ENCODE results near the gene CDC42. TPM values are rescaled to one million over a fixed set of nuclear protein-coding genes. Genes with fewer than 3 reads are reported as not detected.

Gene CDC42
- total RNA-seq, 1 experiment from 2014 or later = 217 TPM

GRCh38 chr1:22129501-22130117, 77.1 kb downstream of the CDC42 start:
- Histone ChIP-seq H4K20me1 (ENCODE audit: insufficient read depth) (no peaks in the 10 kb centered on the region), H2AFZ (ENCODE audit: low read depth, low read length, poor library complexity, severe bottlenecking) (no peak overlapping the region), H3K9ac (ENCODE audit: low read length) (no peak overlapping the region), H3K27ac (ENCODE audit: low read depth, low read length) (no peak overlapping the region), H3K9me2 (ENCODE audit: insufficient read depth) (no peaks in the 10 kb centered on the region), H3K79me2 (ENCODE audit: insufficient read depth, low read length) (no peaks in the 10 kb centered on the region), H3K36me3 (ENCODE audit: control insufficient read depth in 1 of 2, insufficient read depth in 2 of 2, low read length in 2 of 2) (no peaks in the 10 kb centered on the region), H3K27me3 (ENCODE audit: insufficient read depth, low read length) (no peaks in the 10 kb centered on the region), H3K4me3 (replicated peaks in 1 of 2; ENCODE audit: low read depth in 1 of 2, low read length in 2 of 2) (no peak overlapping the region), H3K4me2 (ENCODE audit: low read length) (no peak overlapping the region), H3K9me3 (ENCODE audit: control insufficient read depth in 1 of 2, insufficient read depth in 1 of 2, low read depth in 1 of 2, low read length in 2 of 2) (no peaks in the 10 kb centered on the region), H3K4me1 (ENCODE audit: control insufficient read depth in 1 of 2, insufficient read depth in 2 of 2, low read length in 2 of 2) (peaks cover 5 to 13% of the 10 kb centered on the region in 2 experiments)
- DNase-seq (ENCODE audit: low read depth, low spot score) (no peak), ATAC-seq (no peak)
- ChIA-PET CTCF (interaction anchor here (0.7 to 1.3 kb wide), 2 partner anchors 12 to 287 kb away, joined by 3 read pairs; no protein-coding TSS in a partner anchor), RAD21 (ENCODE audit: low non-redundant PET in 1 of 2, low total read pairs in 2 of 2, uncharacterized antibody in 2 of 2, unreplicated experiment in 2 of 2) (no interaction called here), POLR2A (no interaction called here)
- TF ChIP-seq ELF1 (IDR thresholded peaks at IDR 0.05; ENCODE audit: borderline replicate concordance, low read depth) (no peak), POLR2A (IDR thresholded peaks at IDR 0.05; ENCODE audit: borderline replicate concordance, extremely low read depth, insufficient read depth, insufficient read length) (no peak), MAX (IDR thresholded peaks at IDR 0.05) (no peak), CTCF (IDR thresholded peaks at IDR 0.05 in 2 of 3, conservative IDR thresholded peaks at IDR 0.05 in 1 of 3; ENCODE audit: borderline replicate concordance in 1 of 3, insufficient read depth in 1 of 3, low read depth in 2 of 3, low read length in 2 of 3) (no peak), EGR1 (IDR thresholded peaks at IDR 0.05; ENCODE audit: low read depth) (no peak), CEBPB (IDR thresholded peaks at IDR 0.05; ENCODE audit: low read depth) (no peak), YY1 (IDR thresholded peaks at IDR 0.05; ENCODE audit: extremely low read depth, insufficient replicate concordance, low read depth, low read length) (no peak)
- BruUV-seq (replicated peaks) = no TSS peak
- intact Hi-C loops (cut with micrococcal nuclease) = loop anchor here (5.0 kb wide), 1 partner anchor 513 kb away; the partner anchor contains the start of gene C1QC
